Endothelial cell of umbilical vein (primary cell): ENCODE measurements around the gene TM4SF5. TPM values are rescaled to one million over a fixed set of nuclear protein-coding genes. Genes with fewer than 3 reads are reported as not detected.

Experiments used
- BruUV-seq: library from RNA; stranded (reverse); fragments of 400-500 nt; replicated peaks from 2 replicates; lab custom pipeline; 2021; lab: Mats Ljungman, UMichigan
- CTCF ChIA-PET: fragments of 300-600, 350-600 bp; sonication (Branson Sonifier 250); formaldehyde crosslinking; loops from one replicate; lab custom pipeline; 2021; ENCODE audit warnings: antibody characterized with exemption, inconsistent platforms; lab: Charles Lee
- POLR2A ChIA-PET: fragments of 300-600, 350-600 bp; sonication (Branson Sonifier 250); formaldehyde crosslinking; loops from one replicate; lab custom pipeline; 2021; ENCODE audit warnings: antibody characterized with exemption, inconsistent platforms; lab: Charles Lee
- DNase-seq: peaks from one replicate; pipeline ENCODE4 v3.0.0-alpha.2; 2011; ENCODE audit warnings: low read depth, low spot score
- FAIRE-seq: peaks from 2 replicates; lab custom pipeline; 2011; peaks lifted over from hg19 to GRCh38; lab: Jason Lieb, UNC
- H2AFZ ChIP-seq: 2 replicates; pipeline ENCODE4 v1.6.0; 2012; ENCODE audit warnings: low read depth, low read length, control low read depth, inconsistent platforms
- H3K27ac ChIP-seq: 2 replicates; pipeline ENCODE4 v1.5.1; 2011; ENCODE audit warnings: low read depth, mild to moderate bottlenecking, control low read depth, low read length, moderate library complexity; ENCODE audit not compliant: insufficient read depth
- H3K27me3 ChIP-seq, 2 experiments: 2 replicates each; pipeline versions ENCODE4 v1.6.0 to v1.6.1; 2011; ENCODE audit warnings: low read length in 2 of 2, mixed read lengths in 1 of 2; ENCODE audit not compliant: control insufficient read depth in 2 of 2, insufficient read depth in 2 of 2
- H3K36me3 ChIP-seq, 2 experiments: 2 replicates in 1 of 2; 3 replicates in 1 of 2; pipeline ENCODE4 v1.5.1; 2011; ENCODE audit warnings: low read length in 2 of 2, mild to moderate bottlenecking in 1 of 2, moderate library complexity in 1 of 2; ENCODE audit not compliant: control insufficient read depth in 2 of 2, insufficient read depth in 2 of 2; ENCODE audit errors: extremely low read depth in 1 of 2
- H3K4me1 ChIP-seq: 3 replicates; pipeline ENCODE4 v1.5.1; 2011; ENCODE audit warnings: mild to moderate bottlenecking, low read length; ENCODE audit not compliant: control insufficient read depth, insufficient read depth; ENCODE audit errors: extremely low read depth
- H3K4me2 ChIP-seq: 2 replicates; pipeline ENCODE4 v1.6.1; 2011; ENCODE audit warnings: low read length, control low read depth, mixed read lengths; ENCODE audit not compliant: insufficient read depth
- H3K4me3 ChIP-seq, 3 experiments: fragments of 200-600 bp in 1 of 3; sonication (generic), shearing (Covaris generic) in 1 of 3; replicated peaks in 1 of 3; 2 replicates each; pipeline ENCODE4 v1.5.1; 2011 to 2016; ENCODE audit warnings: control low read depth in 3 of 3, low read length in 3 of 3, mild to moderate bottlenecking in 2 of 3, inconsistent platforms in 1 of 3, low read depth in 1 of 3, moderate library complexity in 1 of 3; ENCODE audit not compliant: insufficient read depth in 1 of 3
- H3K79me2 ChIP-seq: 2 replicates; pipeline ENCODE4 v1.6.0; 2012; ENCODE audit warnings: low read length, inconsistent platforms; ENCODE audit not compliant: control insufficient read depth, insufficient read depth
- H3K9ac ChIP-seq: replicated peaks from 2 replicates; pipeline ENCODE3; 2011; ENCODE audit warnings: low read length, control low read depth; ENCODE audit not compliant: insufficient read depth; ENCODE audit errors: extremely low read depth
- H3K9me1 ChIP-seq: replicated peaks from 3 replicates; pipeline ENCODE4 v1.6.0; 2011; ENCODE audit warnings: mild to moderate bottlenecking, low read length; ENCODE audit not compliant: control insufficient read depth, insufficient read depth; ENCODE audit errors: extremely low read depth
- H3K9me3 ChIP-seq: replicated peaks from 2 replicates; pipeline ENCODE4 v1.5.1; 2012; ENCODE audit warnings: low read length, inconsistent platforms; ENCODE audit not compliant: control insufficient read depth, insufficient read depth
- H4K20me1 ChIP-seq: replicated peaks from 2 replicates; pipeline ENCODE3; 2011; ENCODE audit warnings: mild to moderate bottlenecking, low read length; ENCODE audit not compliant: control insufficient read depth, insufficient read depth; ENCODE audit errors: extremely low read depth
- GATA2 ChIP-seq: IDR thresholded peaks from 2 replicates; pipeline ENCODE4 v1.7.0; 2011; ENCODE audit warnings: low read depth, mild to moderate bottlenecking, moderate library complexity, mixed read lengths, low read length; ENCODE audit not compliant: insufficient read length, insufficient read depth
- MAX ChIP-seq: IDR thresholded peaks from 2 replicates; pipeline ENCODE4 v1.6.1; 2011; ENCODE audit not compliant: insufficient read depth, insufficient read length
- MYC ChIP-seq: IDR thresholded peaks from one replicate; pipeline ENCODE4 v1.6.1; 2011; ENCODE audit warnings: mild to moderate bottlenecking, low read depth, low read length
- dilution Hi-C: fragments of 300-500 bp; cut with MboI; formaldehyde crosslinking; loops from one replicate; pipeline ENCODE4 v1.15.0; 2019; ENCODE audit warnings: low sequenced_read_pairs; ENCODE audit not compliant: extremely low pct_ligation_motif_present
- intact Hi-C: fragments of 100-400 bp; cut with micrococcal nuclease; formaldehyde crosslinking; loops from one replicate; pipeline ENCODE4 v1.10.0; 2022
- polyA plus RNA-seq, 4 experiments: library from polyadenylated mRNA; depleted of rRNA in 3 of 4; stranded (reverse) in 3 of 4; unstranded in 1 of 4; fragments of >200 nt; gene quantifications; 2 replicates each; pipeline versions ENCODE4 v1.2.1 to v1.2.3, GENCODE V29; 2011 to 2012; ENCODE audit warnings: missing spikeins in 1 of 4
- total RNA-seq: library from RNA; stranded (reverse); gene quantifications from 2 replicates; pipeline ENCODE4 v1.2.3, GENCODE V29; 2021

The TM4SF5 gene
- total and polyA plus RNA-seq, 2 donors (not counting 3 experiments of a cell fraction or from before 2014, with no cell fraction given) = not detected

- H3K79me2 ChIP-seq = no peaks in the 10 kb centered on the region
- H4K20me1 ChIP-seq = no peaks in the 10 kb centered on the region
- H3K4me3 ChIP-seq = no peak overlapping the region
- H3K9ac ChIP-seq = no peak overlapping the region
- FAIRE-seq = no peak
- no peak overlapping the region for H3K4me2 ChIP-seq
- H3K9me1 ChIP-seq = no peaks in the 10 kb centered on the region
- H3K27me3 ChIP-seq = no peaks in the 10 kb centered on the region
- H3K9me3 ChIP-seq = no peaks in the 10 kb centered on the region
- intact Hi-C loops = no loop called here
- DNase-seq = no peak
- CTCF ChIA-PET = interaction anchor here (2.0 to 2.8 kb wide), 2 partner anchors 27 to 64 kb away, joined by 4 to 7 read pairs; no protein-coding TSS in a partner anchor
- no peaks in the 10 kb centered on the region for H3K4me1 ChIP-seq
- H2AFZ ChIP-seq = no peak overlapping the region
- peaks cover 5 to 16% of the 10 kb centered on the region in 2 experiments for H3K36me3 ChIP-seq
- H3K27ac ChIP-seq = no peak overlapping the region
- no TSS peak for BruUV-seq
- no peak for TF ChIP-seq GATA2
- TF ChIP-seq MYC = no peak
- POLR2A ChIA-PET = no interaction called here
- dilution Hi-C loops = no loop called here
Measured at GRCh38 chr17:4816826-4817225, 45.1 kb downstream of the TM4SF5 start.

GRCh38 chr17:4818276-4818675, 46.6 kb downstream of the TM4SF5 start:
- H3K9ac ChIP-seq = no peak overlapping the region
- no peak overlapping the region for H3K27ac ChIP-seq
- intact Hi-C loops (no loop called here), dilution Hi-C loops (no loop called here)
- H3K36me3 ChIP-seq = peaks cover 5 to 16% of the 10 kb centered on the region in 2 experiments
- no peaks in the 10 kb centered on the region for H3K9me1 ChIP-seq
- H3K4me3 ChIP-seq = no peak overlapping the region
- FAIRE-seq (no peak), DNase-seq (no peak)
- H3K27me3 ChIP-seq = no peaks in the 10 kb centered on the region
- CTCF ChIA-PET = no interaction called here
- H3K9me3 ChIP-seq = no peaks in the 10 kb centered on the region
- H2AFZ ChIP-seq = no peak overlapping the region
- no peak overlapping the region for H3K4me2 ChIP-seq
- TF ChIP-seq MAX = no peak
- no TSS peak for BruUV-seq
- no peaks in the 10 kb centered on the region for H4K20me1 ChIP-seq
- no peaks in the 10 kb centered on the region for H3K4me1 ChIP-seq
- POLR2A ChIA-PET = no interaction called here
- H3K79me2 ChIP-seq = no peaks in the 10 kb centered on the region
